ENCODE measurements around the gene PCDHB10. TPM values are rescaled to one million over a fixed set of nuclear protein-coding genes. Genes with fewer than 3 reads are reported as not detected.

Gene PCDHB10
- total and polyA plus RNA-seq, 2 donors from 2014 or later = 0.73 to 2.3 TPM

- H3K36me3 ChIP-seq (ENCODE audit: control insufficient read depth in 2 of 3, insufficient read depth in 3 of 3, low read length in 3 of 3) = no peaks in the 10 kb centered on the region
- FAIRE-seq = no peak
These were observed 44.6 kb downstream of the PCDHB10 start for GRCh38 chr5:141236516-141237313.

DNA sequence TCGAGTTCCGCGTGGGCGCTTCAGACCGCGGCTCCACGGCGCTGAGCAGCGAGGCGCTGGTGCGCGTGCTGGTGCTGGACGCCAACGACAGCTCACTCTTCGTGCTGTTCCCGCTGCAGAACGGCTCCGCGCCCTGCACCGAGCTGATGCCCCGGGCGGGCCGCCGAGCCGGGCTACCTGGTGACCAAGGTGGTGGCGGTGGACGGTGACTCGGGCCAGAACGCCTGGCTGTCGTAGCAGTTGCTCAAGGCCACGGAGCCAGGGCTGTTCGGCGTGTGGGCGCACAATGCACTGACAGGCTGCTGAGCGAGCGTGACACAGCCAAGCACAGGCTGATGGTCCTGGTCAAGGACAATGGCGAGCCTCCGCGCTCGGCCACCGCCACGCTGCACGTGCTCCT lies 49.3 kb downstream of the PCDHB10 start:
- H3K4me3 ChIP-seq (ENCODE audit: low read length in 3 of 3) = no peak overlapping the region
- H3K36me3 ChIP-seq (ENCODE audit: control insufficient read depth in 2 of 3, insufficient read depth in 3 of 3, low read length in 3 of 3) = no peaks in the 10 kb centered on the region
- FAIRE-seq = no peak
- H3K9ac ChIP-seq (ENCODE audit: low read length in 3 of 3) = no peak overlapping the region
- DNase-seq = no peak
- H3K27ac ChIP-seq (ENCODE audit: low read depth in 2 of 2, low read length in 2 of 2) = no peak overlapping the region
- H3K4me1 ChIP-seq (ENCODE audit: control insufficient read depth in 2 of 3, insufficient read depth in 2 of 3, low read depth in 1 of 3, low read length in 3 of 3) = no peaks in the 10 kb centered on the region
- peaks cover 0 to 80% (median 39%) of the 10 kb centered on the region in 3 donors for H3K9me3 ChIP-seq (ENCODE audit: control insufficient read depth in 2 of 3, insufficient read depth in 1 of 3, low read length in 3 of 3)
- intact Hi-C loops (cut with DNase I) = no loop called here
- H3K27me3 ChIP-seq (ENCODE audit: control insufficient read depth, insufficient read depth, low read length) = no peaks in the 10 kb centered on the region
- TF ChIP-seq CTCF (IDR thresholded peaks at IDR 0.05; ENCODE audit: borderline replicate concordance, extremely low read depth, insufficient read depth) = no peak

More at GRCh38 chr5:141236516-141237313, 44.6 kb downstream of the PCDHB10 start:
- peaks cover 2 to 76% (median 38%) of the 10 kb centered on the region in 3 donors for H3K9me3 ChIP-seq (ENCODE audit: control insufficient read depth in 2 of 3, insufficient read depth in 1 of 3, low read length in 3 of 3)
- no peak overlapping the region for H3K9ac ChIP-seq (ENCODE audit: low read length in 3 of 3)
- no peak overlapping the region for H3K27ac ChIP-seq (ENCODE audit: low read depth in 2 of 2, low read length in 2 of 2)
- intact Hi-C loops (cut with DNase I) = no loop called here
- TF ChIP-seq CTCF (IDR thresholded peaks at IDR 0.05; ENCODE audit: borderline replicate concordance, extremely low read depth, insufficient read depth) = no peak
- H3K4me1 ChIP-seq (ENCODE audit: control insufficient read depth in 2 of 3, insufficient read depth in 2 of 3, low read depth in 1 of 3, low read length in 3 of 3) = no peaks in the 10 kb centered on the region
- H3K27me3 ChIP-seq (ENCODE audit: control insufficient read depth, insufficient read depth, low read length) = no peaks in the 10 kb centered on the region
- H3K4me3 ChIP-seq (ENCODE audit: low read length in 3 of 3) = no peak overlapping the region
- DNase-seq = no peak

Other genes starting within 250 kb of the PCDHB10 start
Only the 30 nearest of the 37 such genes appear.
- 0.50 TPM for gene PCDHB1, start 141.0 kb upstream of the PCDHB10 start, total RNA-seq
- gene PCDHB1, start 141.0 kb upstream of the PCDHB10 start, polyA plus RNA-seq (ENCODE audit: insufficient read depth, low read depth, low replicate concordance) = 0.09 TPM
- 2.9 TPM for gene PCDHB2, start 97.7 kb upstream of the PCDHB10 start, total RNA-seq
- gene PCDHB2, start 97.7 kb upstream of the PCDHB10 start, polyA plus RNA-seq (ENCODE audit: insufficient read depth, low read depth, low replicate concordance) = 2.2 TPM
- 3.1 TPM for gene PCDHB3, start 91.9 kb upstream of the PCDHB10 start, total RNA-seq
- 2.3 TPM for gene PCDHB3, start 91.9 kb upstream of the PCDHB10 start, polyA plus RNA-seq (ENCODE audit: insufficient read depth, low read depth, low replicate concordance)
- 5.8 TPM for gene PCDHB4, start 70.5 kb upstream of the PCDHB10 start, total RNA-seq
- 0.90 TPM for gene PCDHB4, start 70.5 kb upstream of the PCDHB10 start, polyA plus RNA-seq (ENCODE audit: insufficient read depth, low read depth, low replicate concordance)
- 7.5 TPM for gene PCDHB5, start 57.1 kb upstream of the PCDHB10 start, total RNA-seq
- gene PCDHB5, start 57.1 kb upstream of the PCDHB10 start, polyA plus RNA-seq (ENCODE audit: insufficient read depth, low read depth, low replicate concordance) = 2.1 TPM
- 2.0 TPM for gene PCDHB6, start 42.3 kb upstream of the PCDHB10 start, total RNA-seq
- gene PCDHB6, start 42.3 kb upstream of the PCDHB10 start, polyA plus RNA-seq (ENCODE audit: insufficient read depth, low read depth, low replicate concordance) = 0.32 TPM
- gene PCDHB7, start 19.7 kb upstream of the PCDHB10 start, total RNA-seq = 2.3 TPM
- 0.97 TPM for gene PCDHB7, start 19.7 kb upstream of the PCDHB10 start, polyA plus RNA-seq (ENCODE audit: insufficient read depth, low read depth, low replicate concordance)
- gene PCDHB8, start 14.6 kb upstream of the PCDHB10 start, total RNA-seq = 3.7 TPM
- 0.56 TPM for gene PCDHB8, start 14.6 kb upstream of the PCDHB10 start, polyA plus RNA-seq (ENCODE audit: insufficient read depth, low read depth, low replicate concordance)
- 5.1 TPM for gene PCDHB16, start 10.0 kb upstream of the PCDHB10 start, total RNA-seq
- 0.67 TPM for gene PCDHB16, start 10.0 kb upstream of the PCDHB10 start, polyA plus RNA-seq (ENCODE audit: insufficient read depth, low read depth, low replicate concordance)
- gene PCDHB9, start 5.2 kb upstream of the PCDHB10 start, total RNA-seq = 2.4 TPM
- 0.47 TPM for gene PCDHB9, start 5.2 kb upstream of the PCDHB10 start, polyA plus RNA-seq (ENCODE audit: insufficient read depth, low read depth, low replicate concordance)
- 4.3 TPM for gene PCDHB11, start 7.3 kb downstream of the PCDHB10 start, total RNA-seq
- gene PCDHB11, start 7.3 kb downstream of the PCDHB10 start, polyA plus RNA-seq (ENCODE audit: insufficient read depth, low read depth, low replicate concordance) = 0.47 TPM
- 2.5 TPM for gene PCDHB12, start 16.4 kb downstream of the PCDHB10 start, total RNA-seq
- 0.77 TPM for gene PCDHB12, start 16.4 kb downstream of the PCDHB10 start, polyA plus RNA-seq (ENCODE audit: insufficient read depth, low read depth, low replicate concordance)
- 5.9 TPM for gene PCDHB13, start 21.6 kb downstream of the PCDHB10 start, total RNA-seq
- 0.86 TPM for gene PCDHB13, start 21.6 kb downstream of the PCDHB10 start, polyA plus RNA-seq (ENCODE audit: insufficient read depth, low read depth, low replicate concordance)
- gene PCDHB14, start 31.0 kb downstream of the PCDHB10 start, total RNA-seq = 6.2 TPM
- gene PCDHB14, start 31.0 kb downstream of the PCDHB10 start, polyA plus RNA-seq (ENCODE audit: insufficient read depth, low read depth, low replicate concordance) = 2.0 TPM
- 6.0 TPM for gene PCDHB15, start 53.0 kb downstream of the PCDHB10 start, total RNA-seq
- gene PCDHB15, start 53.0 kb downstream of the PCDHB10 start, polyA plus RNA-seq (ENCODE audit: insufficient read depth, low read depth, low replicate concordance) = 1.8 TPM
- gene SLC25A2, start 111.7 kb downstream of the PCDHB10 start, total RNA-seq = 0.94 TPM
- gene SLC25A2, start 111.7 kb downstream of the PCDHB10 start, polyA plus RNA-seq (ENCODE audit: insufficient read depth, low read depth, low replicate concordance) = not detected
- gene TAF7, start 128.4 kb downstream of the PCDHB10 start, total RNA-seq = 73.5 TPM
- 71.3 TPM for gene TAF7, start 128.4 kb downstream of the PCDHB10 start, polyA plus RNA-seq (ENCODE audit: insufficient read depth, low read depth, low replicate concordance)
- gene PCDHGA1, start 138.2 kb downstream of the PCDHB10 start, total RNA-seq = 0.69 TPM
- gene PCDHGA1, start 138.2 kb downstream of the PCDHB10 start, polyA plus RNA-seq (ENCODE audit: insufficient read depth, low read depth, low replicate concordance) = 0.19 TPM
- gene PCDHGA2, start 146.4 kb downstream of the PCDHB10 start, total RNA-seq = 4.7 TPM
- 0.73 TPM for gene PCDHGA2, start 146.4 kb downstream of the PCDHB10 start, polyA plus RNA-seq (ENCODE audit: insufficient read depth, low read depth, low replicate concordance)
- 4.0 TPM for gene PCDHGA3, start 151.5 kb downstream of the PCDHB10 start, total RNA-seq
- 0.22 TPM for gene PCDHGA3, start 151.5 kb downstream of the PCDHB10 start, polyA plus RNA-seq (ENCODE audit: insufficient read depth, low read depth, low replicate concordance)
- gene PCDHGB1, start 157.7 kb downstream of the PCDHB10 start, total RNA-seq = 2.9 TPM
- 0.37 TPM for gene PCDHGB1, start 157.7 kb downstream of the PCDHB10 start, polyA plus RNA-seq (ENCODE audit: insufficient read depth, low read depth, low replicate concordance)
- gene PCDHGA4, start 162.7 kb downstream of the PCDHB10 start, total RNA-seq = 3.9 TPM
- 0.13 TPM for gene PCDHGA4, start 162.7 kb downstream of the PCDHB10 start, polyA plus RNA-seq (ENCODE audit: insufficient read depth, low read depth, low replicate concordance)
- 4.0 TPM for gene PCDHGB2, start 167.6 kb downstream of the PCDHB10 start, total RNA-seq
- not detected for gene PCDHGB2, start 167.6 kb downstream of the PCDHB10 start, polyA plus RNA-seq (ENCODE audit: insufficient read depth, low read depth, low replicate concordance)
- 2.8 TPM for gene PCDHGA5, start 171.8 kb downstream of the PCDHB10 start, total RNA-seq
- not detected for gene PCDHGA5, start 171.8 kb downstream of the PCDHB10 start, polyA plus RNA-seq (ENCODE audit: insufficient read depth, low read depth, low replicate concordance)
- gene PCDHGB3, start 177.9 kb downstream of the PCDHB10 start, total RNA-seq = 4.4 TPM
- 0.15 TPM for gene PCDHGB3, start 177.9 kb downstream of the PCDHB10 start, polyA plus RNA-seq (ENCODE audit: insufficient read depth, low read depth, low replicate concordance)
- 7.2 TPM for gene PCDHGA6, start 181.5 kb downstream of the PCDHB10 start, total RNA-seq
- 0.34 TPM for gene PCDHGA6, start 181.5 kb downstream of the PCDHB10 start, polyA plus RNA-seq (ENCODE audit: insufficient read depth, low read depth, low replicate concordance)
- 4.1 TPM for gene PCDHGA7, start 190.4 kb downstream of the PCDHB10 start, total RNA-seq
- gene PCDHGA7, start 190.4 kb downstream of the PCDHB10 start, polyA plus RNA-seq (ENCODE audit: insufficient read depth, low read depth, low replicate concordance) = 0.49 TPM
- gene PCDHGB4, start 195.3 kb downstream of the PCDHB10 start, total RNA-seq = 6.1 TPM
- 1.0 TPM for gene PCDHGB4, start 195.3 kb downstream of the PCDHB10 start, polyA plus RNA-seq (ENCODE audit: insufficient read depth, low read depth, low replicate concordance)
- gene PCDHGA8, start 200.3 kb downstream of the PCDHB10 start, total RNA-seq = 1.8 TPM
- gene PCDHGA8, start 200.3 kb downstream of the PCDHB10 start, polyA plus RNA-seq (ENCODE audit: insufficient read depth, low read depth, low replicate concordance) = 0.09 TPM
- gene PCDHGB5, start 205.6 kb downstream of the PCDHB10 start, total RNA-seq = 12.3 TPM
- 0.82 TPM for gene PCDHGB5, start 205.6 kb downstream of the PCDHB10 start, polyA plus RNA-seq (ENCODE audit: insufficient read depth, low read depth, low replicate concordance)

All from kidney (tissue), 14 donors.